ENCODE results near the gene RNF121. TPM values are rescaled to one million over a fixed set of nuclear protein-coding genes. Genes with fewer than 3 reads are reported as not detected.

RNF121 gene
- total and polyA plus RNA-seq, 2 of the 13 experiments (the other 11 are each of a cell fraction or from before 2014, with no cell fraction given) = 28.6 to 44.3 TPM

DNA sequence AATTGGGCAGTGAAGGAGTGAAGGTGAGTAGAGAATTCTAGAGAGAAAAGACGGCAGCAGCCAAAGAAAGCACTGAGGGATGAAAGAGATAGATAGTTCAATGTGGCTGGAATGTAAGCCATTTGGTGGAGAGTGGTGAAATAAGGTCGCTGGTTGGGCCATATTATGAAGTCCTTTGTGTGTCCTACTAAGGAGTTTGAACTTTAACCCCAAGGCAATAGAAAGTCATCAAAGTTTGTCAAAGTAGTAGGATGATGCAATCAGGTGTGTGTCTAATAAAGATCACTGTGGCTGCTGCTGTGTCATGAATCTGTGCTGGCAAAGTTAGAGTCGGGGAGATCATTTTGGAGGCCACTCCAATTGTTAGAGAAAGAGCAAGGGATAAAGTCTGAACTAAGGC is 18.7 kb downstream of the RNF121 start (continued):
- TF ChIP-seq, protein P1, sequence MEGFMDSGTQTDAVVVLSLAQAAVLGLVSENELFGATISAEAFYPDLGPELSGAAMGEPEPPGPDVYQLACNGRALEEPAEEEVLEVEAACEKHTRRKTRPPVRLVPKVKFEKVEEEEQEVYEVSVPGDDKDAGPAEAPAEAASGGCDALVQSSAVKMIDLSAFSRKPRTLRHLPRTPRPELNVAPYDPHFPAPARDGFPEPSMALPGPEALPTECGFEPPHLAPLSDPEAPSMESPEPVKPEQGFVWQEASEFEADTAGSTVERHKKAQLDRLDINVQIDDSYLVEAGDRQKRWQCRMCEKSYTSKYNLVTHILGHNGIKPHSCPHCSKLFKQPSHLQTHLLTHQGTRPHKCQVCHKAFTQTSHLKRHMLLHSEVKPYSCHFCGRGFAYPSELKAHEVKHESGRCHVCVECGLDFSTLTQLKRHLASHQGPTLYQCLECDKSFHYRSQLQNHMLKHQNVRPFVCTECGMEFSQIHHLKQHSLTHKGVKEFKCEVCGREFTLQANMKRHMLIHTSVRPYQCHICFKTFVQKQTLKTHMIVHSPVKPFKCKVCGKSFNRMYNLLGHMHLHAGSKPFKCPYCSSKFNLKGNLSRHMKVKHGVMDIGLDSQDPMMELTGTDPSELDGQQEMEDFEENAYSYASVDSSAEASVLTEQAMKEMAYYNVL (CRISPR knock-in tag; IDR thresholded peaks at IDR 0.05; ENCODE audit: borderline replicate concordance) = peak; percentile 78; the same call in 1 of the 2 replicates
- TF ChIP-seq, protein P2, sequence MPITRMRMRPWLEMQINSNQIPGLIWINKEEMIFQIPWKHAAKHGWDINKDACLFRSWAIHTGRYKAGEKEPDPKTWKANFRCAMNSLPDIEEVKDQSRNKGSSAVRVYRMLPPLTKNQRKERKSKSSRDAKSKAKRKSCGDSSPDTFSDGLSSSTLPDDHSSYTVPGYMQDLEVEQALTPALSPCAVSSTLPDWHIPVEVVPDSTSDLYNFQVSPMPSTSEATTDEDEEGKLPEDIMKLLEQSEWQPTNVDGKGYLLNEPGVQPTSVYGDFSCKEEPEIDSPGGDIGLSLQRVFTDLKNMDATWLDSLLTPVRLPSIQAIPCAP (CRISPR knock-in tag; IDR thresholded peaks at IDR 0.05; ENCODE audit: low read depth) = no peak
- TF ChIP-seq POLR2G (IDR thresholded peaks at IDR 0.05; ENCODE audit: low read depth, low read length) (no peak), NFYC (CRISPR knock-in tag; IDR thresholded peaks at IDR 0.05) (no peak), ZNF780A (CRISPR knock-in tag; IDR thresholded peaks at IDR 0.05) (no peak), MTA1 (CRISPR knock-in tag; IDR thresholded peaks at IDR 0.05; ENCODE audit: borderline replicate concordance) (no peak), ZMYM3 (CRISPR knock-in tag; IDR thresholded peaks at IDR 0.05) (peak; percentile 15; the same call in 1 of the 2 replicates), JARID2 (CRISPR knock-in tag; IDR thresholded peaks at IDR 0.05; ENCODE audit: insufficient replicate concordance) (no peak), RFX5 (IDR thresholded peaks at IDR 0.05; ENCODE audit: low read depth, low read length) (no peak), HOXA3 (CRISPR knock-in tag; IDR thresholded peaks at IDR 0.05) (peak; percentile 64; the same call in 1 of the 2 replicates), ZNF615 (CRISPR knock-in tag; IDR thresholded peaks at IDR 0.05; ENCODE audit: borderline replicate concordance) (no peak)
- TF ChIP-seq, protein P3, sequence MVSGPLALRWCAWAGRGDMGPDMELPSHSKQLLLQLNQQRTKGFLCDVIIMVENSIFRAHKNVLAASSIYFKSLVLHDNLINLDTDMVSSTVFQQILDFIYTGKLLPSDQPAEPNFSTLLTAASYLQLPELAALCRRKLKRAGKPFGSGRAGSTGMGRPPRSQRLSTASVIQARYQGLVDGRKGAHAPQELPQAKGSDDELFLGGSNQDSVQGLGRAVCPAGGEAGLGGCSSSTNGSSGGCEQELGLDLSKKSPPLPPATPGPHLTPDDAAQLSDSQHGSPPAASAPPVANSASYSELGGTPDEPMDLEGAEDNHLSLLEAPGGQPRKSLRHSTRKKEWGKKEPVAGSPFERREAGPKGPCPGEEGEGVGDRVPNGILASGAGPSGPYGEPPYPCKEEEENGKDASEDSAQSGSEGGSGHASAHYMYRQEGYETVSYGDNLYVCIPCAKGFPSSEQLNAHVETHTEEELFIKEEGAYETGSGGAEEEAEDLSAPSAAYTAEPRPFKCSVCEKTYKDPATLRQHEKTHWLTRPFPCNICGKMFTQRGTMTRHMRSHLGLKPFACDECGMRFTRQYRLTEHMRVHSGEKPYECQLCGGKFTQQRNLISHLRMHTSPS (CRISPR knock-in tag; IDR thresholded peaks at IDR 0.05; ENCODE audit: low read depth) = no peak
- TF ChIP-seq, protein P4, sequence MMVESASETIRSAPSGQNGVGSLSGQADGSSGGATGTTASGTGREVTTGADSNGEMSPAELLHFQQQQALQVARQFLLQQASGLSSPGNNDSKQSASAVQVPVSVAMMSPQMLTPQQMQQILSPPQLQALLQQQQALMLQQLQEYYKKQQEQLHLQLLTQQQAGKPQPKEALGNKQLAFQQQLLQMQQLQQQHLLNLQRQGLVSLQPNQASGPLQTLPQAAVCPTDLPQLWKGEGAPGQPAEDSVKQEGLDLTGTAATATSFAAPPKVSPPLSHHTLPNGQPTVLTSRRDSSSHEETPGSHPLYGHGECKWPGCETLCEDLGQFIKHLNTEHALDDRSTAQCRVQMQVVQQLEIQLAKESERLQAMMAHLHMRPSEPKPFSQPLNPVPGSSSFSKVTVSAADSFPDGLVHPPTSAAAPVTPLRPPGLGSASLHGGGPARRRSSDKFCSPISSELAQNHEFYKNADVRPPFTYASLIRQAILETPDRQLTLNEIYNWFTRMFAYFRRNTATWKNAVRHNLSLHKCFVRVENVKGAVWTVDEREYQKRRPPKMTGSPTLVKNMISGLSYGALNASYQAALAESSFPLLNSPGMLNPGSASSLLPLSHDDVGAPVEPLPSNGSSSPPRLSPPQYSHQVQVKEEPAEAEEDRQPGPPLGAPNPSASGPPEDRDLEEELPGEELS (CRISPR knock-in tag; IDR thresholded peaks at IDR 0.05) = peak; percentile 71
- TF ChIP-seq, protein P5, sequence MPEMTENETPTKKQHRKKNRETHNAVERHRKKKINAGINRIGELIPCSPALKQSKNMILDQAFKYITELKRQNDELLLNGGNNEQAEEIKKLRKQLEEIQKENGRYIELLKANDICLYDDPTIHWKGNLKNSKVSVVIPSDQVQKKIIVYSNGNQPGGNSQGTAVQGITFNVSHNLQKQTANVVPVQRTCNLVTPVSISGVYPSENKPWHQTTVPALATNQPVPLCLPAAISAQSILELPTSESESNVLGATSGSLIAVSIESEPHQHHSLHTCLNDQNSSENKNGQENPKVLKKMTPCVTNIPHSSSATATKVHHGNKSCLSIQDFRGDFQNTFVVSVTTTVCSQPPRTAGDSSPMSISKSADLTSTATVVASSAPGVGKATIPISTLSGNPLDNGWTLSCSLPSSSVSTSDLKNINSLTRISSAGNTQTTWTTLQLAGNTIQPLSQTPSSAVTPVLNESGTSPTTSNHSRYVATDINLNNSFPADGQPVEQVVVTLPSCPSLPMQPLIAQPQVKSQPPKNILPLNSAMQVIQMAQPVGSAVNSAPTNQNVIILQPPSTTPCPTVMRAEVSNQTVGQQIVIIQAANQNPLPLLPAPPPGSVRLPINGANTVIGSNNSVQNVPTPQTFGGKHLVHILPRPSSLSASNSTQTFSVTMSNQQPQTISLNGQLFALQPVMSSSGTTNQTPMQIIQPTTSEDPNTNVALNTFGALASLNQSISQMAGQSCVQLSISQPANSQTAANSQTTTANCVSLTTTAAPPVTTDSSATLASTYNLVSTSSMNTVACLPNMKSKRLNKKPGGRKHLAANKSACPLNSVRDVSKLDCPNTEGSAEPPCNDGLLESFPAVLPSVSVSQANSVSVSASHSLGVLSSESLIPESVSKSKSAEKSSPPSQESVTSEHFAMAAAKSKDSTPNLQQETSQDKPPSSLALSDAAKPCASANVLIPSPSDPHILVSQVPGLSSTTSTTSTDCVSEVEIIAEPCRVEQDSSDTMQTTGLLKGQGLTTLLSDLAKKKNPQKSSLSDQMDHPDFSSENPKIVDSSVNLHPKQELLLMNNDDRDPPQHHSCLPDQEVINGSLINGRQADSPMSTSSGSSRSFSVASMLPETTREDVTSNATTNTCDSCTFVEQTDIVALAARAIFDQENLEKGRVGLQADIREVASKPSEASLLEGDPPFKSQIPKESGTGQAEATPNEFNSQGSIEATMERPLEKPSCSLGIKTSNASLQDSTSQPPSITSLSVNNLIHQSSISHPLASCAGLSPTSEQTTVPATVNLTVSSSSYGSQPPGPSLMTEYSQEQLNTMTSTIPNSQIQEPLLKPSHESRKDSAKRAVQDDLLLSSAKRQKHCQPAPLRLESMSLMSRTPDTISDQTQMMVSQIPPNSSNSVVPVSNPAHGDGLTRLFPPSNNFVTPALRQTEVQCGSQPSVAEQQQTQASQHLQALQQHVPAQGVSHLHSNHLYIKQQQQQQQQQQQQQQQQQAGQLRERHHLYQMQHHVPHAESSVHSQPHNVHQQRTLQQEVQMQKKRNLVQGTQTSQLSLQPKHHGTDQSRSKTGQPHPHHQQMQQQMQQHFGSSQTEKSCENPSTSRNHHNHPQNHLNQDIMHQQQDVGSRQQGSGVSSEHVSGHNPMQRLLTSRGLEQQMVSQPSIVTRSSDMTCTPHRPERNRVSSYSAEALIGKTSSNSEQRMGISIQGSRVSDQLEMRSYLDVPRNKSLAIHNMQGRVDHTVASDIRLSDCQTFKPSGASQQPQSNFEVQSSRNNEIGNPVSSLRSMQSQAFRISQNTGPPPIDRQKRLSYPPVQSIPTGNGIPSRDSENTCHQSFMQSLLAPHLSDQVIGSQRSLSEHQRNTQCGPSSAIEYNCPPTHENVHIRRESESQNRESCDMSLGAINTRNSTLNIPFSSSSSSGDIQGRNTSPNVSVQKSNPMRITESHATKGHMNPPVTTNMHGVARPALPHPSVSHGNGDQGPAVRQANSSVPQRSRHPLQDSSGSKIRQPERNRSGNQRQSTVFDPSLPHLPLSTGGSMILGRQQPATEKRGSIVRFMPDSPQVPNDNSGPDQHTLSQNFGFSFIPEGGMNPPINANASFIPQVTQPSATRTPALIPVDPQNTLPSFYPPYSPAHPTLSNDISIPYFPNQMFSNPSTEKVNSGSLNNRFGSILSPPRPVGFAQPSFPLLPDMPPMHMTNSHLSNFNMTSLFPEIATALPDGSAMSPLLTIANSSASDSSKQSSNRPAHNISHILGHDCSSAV (CRISPR knock-in tag; IDR thresholded peaks at IDR 0.05; ENCODE audit: borderline replicate concordance) = no peak

Measured in HepG2 (cell line).